ENCODE measurements around the gene ARR3.
"Not testable (repeated sequence)": the region's sequence is repeated elsewhere in the genome, so short reads cannot be mapped to it uniquely, and the experiment has no call there.

ARR3 gene

GRCh38 chrX:70289168-70289792, 21.1 kb downstream of the ARR3 start:
- Histone ChIP-seq H3K9me3 (ENCODE audit: insufficient read depth, low read depth, low read length) (no peaks in the 10 kb centered on the region), H3K36me3 (ENCODE audit: insufficient read depth, low read depth, low read length) (peaks cover 37% of the 10 kb centered on the region), H3K27ac (ENCODE audit: low read length) (no peak overlapping the region), H3K4me1 (ENCODE audit: insufficient read depth, low read length) (0 out of 2 replicates have a peak, but pooled peaks cover 4% of the 10 kb centered on the region), H3K4me3 (ENCODE audit: low read length) (peak overlapping the region; percentile 94), H3K27me3 (ENCODE audit: insufficient read depth, low read length) (no peaks in the 10 kb centered on the region), H3K9ac (ENCODE audit: low read depth, low read length) (peak overlapping the region; percentile 94)

- H3K4me1 ChIP-seq (ENCODE audit: insufficient read depth, low read length) = 0 out of 2 replicates have a peak, but pooled peaks cover 4% of the 10 kb centered on the region
- peak within 1 kb of the TSS; percentile 94 for H3K4me3 ChIP-seq (ENCODE audit: low read length)
- H3K27me3 ChIP-seq (ENCODE audit: insufficient read depth, low read length) = no peaks in the 10 kb centered on the region
- peak within 1 kb of the TSS; percentile 76 for H3K27ac ChIP-seq (ENCODE audit: low read length)
- peaks cover 40% of the 10 kb centered on the region for H3K36me3 ChIP-seq (ENCODE audit: insufficient read depth, low read depth, low read length)
- peak within 1 kb of the TSS; percentile 94 for H3K9ac ChIP-seq (ENCODE audit: low read depth, low read length)
- H3K9me3 ChIP-seq (ENCODE audit: insufficient read depth, low read depth, low read length) = no peaks in the 10 kb centered on the region
Observed at GRCh38 chrX:70289793-70290770, 21.9 kb downstream of the ARR3 start, which contains the start of the genes KIF4A and PDZD11. TSS of gene KIF4A (plus strand) at chrX:70290104. CDS start at chrX:70290459, 355 bp downstream. TSS of gene PDZD11 (minus strand) at chrX:70289927. CDS start at chrX:70289341, 586 bp downstream.

- H3K9me3 ChIP-seq (ENCODE audit: insufficient read depth, low read depth, low read length) = no peaks in the 10 kb centered on the region
- no peaks in the 10 kb centered on the region for H3K27me3 ChIP-seq (ENCODE audit: insufficient read depth, low read length)
- H3K36me3 ChIP-seq (ENCODE audit: insufficient read depth, low read depth, low read length) = peaks cover 37% of the 10 kb centered on the region
- no peak overlapping the region for H3K27ac ChIP-seq (ENCODE audit: low read length)
- H3K4me1 ChIP-seq (ENCODE audit: insufficient read depth, low read length) = 0 out of 2 replicates have a peak, but pooled peaks cover 4% of the 10 kb centered on the region
- no peak overlapping the region for H3K4me3 ChIP-seq (ENCODE audit: low read length)
- no peak overlapping the region for H3K9ac ChIP-seq (ENCODE audit: low read depth, low read length)
Observed at GRCh38 chrX:70292788-70293187, 24.7 kb downstream of the ARR3 start.

- H3K27me3 ChIP-seq (ENCODE audit: insufficient read depth, low read length) = no peaks in the 10 kb centered on the region
- H3K4me3 ChIP-seq (ENCODE audit: low read length) = no peak overlapping the region
- H3K9me3 ChIP-seq (ENCODE audit: insufficient read depth, low read depth, low read length) = no peaks in the 10 kb centered on the region
- H3K9ac ChIP-seq (ENCODE audit: low read depth, low read length) = no peak overlapping the region
- no peak overlapping the region for H3K27ac ChIP-seq (ENCODE audit: low read length)
- H3K36me3 ChIP-seq (ENCODE audit: insufficient read depth, low read depth, low read length) = peaks cover 42% of the 10 kb centered on the region
- H3K4me1 ChIP-seq (ENCODE audit: insufficient read depth, low read length) = 0 out of 2 replicates have a peak, but pooled peaks cover 4% of the 10 kb centered on the region
Observed at GRCh38 chrX:70293621-70294020, 25.5 kb downstream of the ARR3 start.

- Histone ChIP-seq H3K27ac (ENCODE audit: low read length) (no peak overlapping the region), H3K27me3 (ENCODE audit: insufficient read depth, low read length) (no peaks in the 10 kb centered on the region), H3K9ac (ENCODE audit: low read depth, low read length) (no peak overlapping the region), H3K9me3 (ENCODE audit: insufficient read depth, low read depth, low read length) (no peaks in the 10 kb centered on the region), H3K36me3 (ENCODE audit: insufficient read depth, low read depth, low read length) (peaks cover 71% of the 10 kb centered on the region), H3K4me1 (ENCODE audit: insufficient read depth, low read length) (no peaks in the 10 kb centered on the region), H3K4me3 (ENCODE audit: low read length) (no peak overlapping the region)
Observed at GRCh38 chrX:70301716-70302115, 33.6 kb downstream of the ARR3 start.

GRCh38 chrX:70313503-70313902, 45.4 kb downstream of the ARR3 start:
- Histone ChIP-seq H3K4me1 (ENCODE audit: insufficient read depth, low read length) (no peaks in the 10 kb centered on the region), H3K9me3 (ENCODE audit: insufficient read depth, low read depth, low read length) (no peaks in the 10 kb centered on the region), H3K27me3 (ENCODE audit: insufficient read depth, low read length) (no peaks in the 10 kb centered on the region), H3K9ac (ENCODE audit: low read depth, low read length) (no peak overlapping the region), H3K36me3 (ENCODE audit: insufficient read depth, low read depth, low read length) (peaks cover 22% of the 10 kb centered on the region), H3K4me3 (ENCODE audit: low read length) (no peak overlapping the region), H3K27ac (ENCODE audit: low read length) (no peak overlapping the region)

GRCh38 chrX:70322784-70323183, 54.6 kb downstream of the ARR3 start:
- H3K27me3 ChIP-seq (ENCODE audit: insufficient read depth, low read length) = no peaks in the 10 kb centered on the region
- H3K9me3 ChIP-seq (ENCODE audit: insufficient read depth, low read depth, low read length) = no peaks in the 10 kb centered on the region
- no peak overlapping the region for H3K4me3 ChIP-seq (ENCODE audit: low read length)
- H3K9ac ChIP-seq (ENCODE audit: low read depth, low read length) = no peak overlapping the region
- H3K36me3 ChIP-seq (ENCODE audit: insufficient read depth, low read depth, low read length) = no peaks in the 10 kb centered on the region
- H3K4me1 ChIP-seq (ENCODE audit: insufficient read depth, low read length) = no peaks in the 10 kb centered on the region
- no peak overlapping the region for H3K27ac ChIP-seq (ENCODE audit: low read length)

- not testable (repeated sequence) for H3K9ac ChIP-seq (ENCODE audit: low read depth, low read length); H3K9me3 ChIP-seq (ENCODE audit: insufficient read depth, low read depth, low read length)
Observed at GRCh38 chrX:70323628-70324027, 55.5 kb downstream of the ARR3 start.

GRCh38 chrX:70324326-70324725, 56.2 kb downstream of the ARR3 start:
- Histone ChIP-seq H3K27ac (ENCODE audit: low read length) (no peak overlapping the region), H3K9ac (ENCODE audit: low read depth, low read length) (no peak overlapping the region), H3K36me3 (ENCODE audit: insufficient read depth, low read depth, low read length) (peaks cover 13% of the 10 kb centered on the region; the same call in 1 of the 2 replicates), H3K27me3 (ENCODE audit: insufficient read depth, low read length) (no peaks in the 10 kb centered on the region), H3K4me3 (ENCODE audit: low read length) (no peak overlapping the region), H3K4me1 (ENCODE audit: insufficient read depth, low read length) (no peaks in the 10 kb centered on the region), H3K9me3 (ENCODE audit: insufficient read depth, low read depth, low read length) (no peaks in the 10 kb centered on the region)

More at GRCh38 chrX:70323628-70324027, 55.5 kb downstream of the ARR3 start:
- H3K4me3 ChIP-seq (ENCODE audit: low read length); H3K27me3 ChIP-seq (ENCODE audit: insufficient read depth, low read length); H3K36me3 ChIP-seq (ENCODE audit: insufficient read depth, low read depth, low read length); H3K4me1 ChIP-seq (ENCODE audit: insufficient read depth, low read length); H3K27ac ChIP-seq (ENCODE audit: low read length): not testable (repeated sequence)

GRCh38 chrX:70331161-70331560, 63.0 kb downstream of the ARR3 start:
- Histone ChIP-seq H3K9me3 (ENCODE audit: insufficient read depth, low read depth, low read length) (no peaks in the 10 kb centered on the region), H3K27ac (ENCODE audit: low read length) (no peak overlapping the region), H3K36me3 (ENCODE audit: insufficient read depth, low read depth, low read length) (peaks cover 63% of the 10 kb centered on the region; the same call in 1 of the 2 replicates), H3K9ac (ENCODE audit: low read depth, low read length) (no peak overlapping the region), H3K4me1 (ENCODE audit: insufficient read depth, low read length) (no peaks in the 10 kb centered on the region), H3K27me3 (ENCODE audit: insufficient read depth, low read length) (no peaks in the 10 kb centered on the region), H3K4me3 (ENCODE audit: low read length) (no peak overlapping the region)
